HG03097 (cell line): Measurements from ENCODE around the gene CBFA2T3.

Source experiments
- ATAC-seq: cut with Tn5 transposase; IDR thresholded peaks from one replicate; pipeline ENCODE4 v1.9.1; 2021; ENCODE audit not compliant: unreplicated experiment, low FRiP score

The CBFA2T3 gene

GRCh38 chr16:88978608-88979346 is 1.8 kb upstream of the CBFA2T3 start:
- ATAC-seq: no peak

- no peak for ATAC-seq
Observed at GRCh38 chr16:88977812-88978607, 1.0 kb upstream of the CBFA2T3 start.

- no peak for ATAC-seq
Observed at GRCh38 chr16:88976366-88977017, 515 bp downstream of the CBFA2T3 start.

GRCh38 chr16:88975511-88976061 is 1.4 kb downstream of the CBFA2T3 start:
- no peak for ATAC-seq

- no peak for ATAC-seq
Observed at GRCh38 chr16:88974916-88975215, 2.1 kb downstream of the CBFA2T3 start.

- ATAC-seq: no peak
Observed at GRCh38 chr16:88974080-88974915, 2.7 kb downstream of the CBFA2T3 start.

- no peak for ATAC-seq
Observed at GRCh38 chr16:88973415-88974050, 3.5 kb downstream of the CBFA2T3 start.

- no peak for ATAC-seq
Observed at GRCh38 chr16:88973007-88973410, 4.0 kb downstream of the CBFA2T3 start.

GRCh38 chr16:88972349-88972748 is 4.7 kb downstream of the CBFA2T3 start:
- ATAC-seq: no peak

GRCh38 chr16:88971371-88972097 is 5.5 kb downstream of the CBFA2T3 start:
- no peak for ATAC-seq

GRCh38 chr16:88970539-88971065 is 6.4 kb downstream of the CBFA2T3 start:
- ATAC-seq: no peak

GRCh38 chr16:88970050-88970449 is 7.0 kb downstream of the CBFA2T3 start:
- ATAC-seq: no peak

- ATAC-seq: no peak
Observed at GRCh38 chr16:88969361-88969831, 7.6 kb downstream of the CBFA2T3 start.

GRCh38 chr16:88968589-88969280 is 8.3 kb downstream of the CBFA2T3 start:
- no peak for ATAC-seq

GRCh38 chr16:88967830-88968588 is 9.0 kb downstream of the CBFA2T3 start:
- peak; percentile 69 for ATAC-seq

GRCh38 chr16:88966986-88967829 is 9.8 kb downstream of the CBFA2T3 start:
- no peak for ATAC-seq
